Panc1 (cell line): ENCODE measurements around the gene ROCK2.

Experiments used
- POLR2AphosphoS5 ChIP-seq: IDR thresholded peaks from 2 replicates; pipeline ENCODE4 v1.6.1; 2012; ENCODE audit warnings: mild to moderate bottlenecking, low read depth, low read length, moderate library complexity
- SIN3A ChIP-seq: IDR thresholded peaks from 2 replicates; pipeline ENCODE4 v1.6.1; 2012; ENCODE audit warnings: low read depth, mild to moderate bottlenecking, low read length, moderate library complexity, borderline replicate concordance; ENCODE audit not compliant: insufficient read depth
- TF ChIP-seq, protein P1 (sequence below): fragments of 450-650 bp; IDR thresholded peaks from 2 replicates; pipeline ENCODE4 v1.5.1; 2017; ENCODE audit warnings: mild to moderate bottlenecking

DNA sequence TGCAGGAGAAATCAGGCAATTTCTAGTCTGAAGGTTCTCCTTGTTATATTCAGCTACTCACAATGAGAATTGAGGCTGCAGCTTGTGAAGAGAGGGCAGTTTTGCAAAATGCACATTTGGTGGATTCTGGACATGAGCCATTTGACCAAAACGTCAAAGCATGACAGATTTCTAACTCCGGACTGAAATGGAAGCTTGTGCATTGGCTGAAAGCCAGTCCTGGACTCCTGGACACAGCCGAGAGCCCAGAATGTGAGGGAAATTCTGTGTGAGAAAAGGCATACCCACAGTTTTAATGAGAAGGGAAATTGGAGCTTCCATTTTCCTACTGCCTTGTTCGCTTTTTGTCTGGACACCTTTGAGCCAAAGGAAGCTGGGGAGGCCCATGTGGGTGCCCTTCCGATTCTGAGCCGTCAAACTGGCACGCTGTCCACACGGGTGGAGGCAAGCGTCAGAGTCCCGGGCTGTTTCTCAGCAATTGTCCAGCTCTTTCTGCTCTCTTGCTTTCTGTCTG, 23.7 kb upstream of the ROCK2 start:
- TF ChIP-seq, protein P1, sequence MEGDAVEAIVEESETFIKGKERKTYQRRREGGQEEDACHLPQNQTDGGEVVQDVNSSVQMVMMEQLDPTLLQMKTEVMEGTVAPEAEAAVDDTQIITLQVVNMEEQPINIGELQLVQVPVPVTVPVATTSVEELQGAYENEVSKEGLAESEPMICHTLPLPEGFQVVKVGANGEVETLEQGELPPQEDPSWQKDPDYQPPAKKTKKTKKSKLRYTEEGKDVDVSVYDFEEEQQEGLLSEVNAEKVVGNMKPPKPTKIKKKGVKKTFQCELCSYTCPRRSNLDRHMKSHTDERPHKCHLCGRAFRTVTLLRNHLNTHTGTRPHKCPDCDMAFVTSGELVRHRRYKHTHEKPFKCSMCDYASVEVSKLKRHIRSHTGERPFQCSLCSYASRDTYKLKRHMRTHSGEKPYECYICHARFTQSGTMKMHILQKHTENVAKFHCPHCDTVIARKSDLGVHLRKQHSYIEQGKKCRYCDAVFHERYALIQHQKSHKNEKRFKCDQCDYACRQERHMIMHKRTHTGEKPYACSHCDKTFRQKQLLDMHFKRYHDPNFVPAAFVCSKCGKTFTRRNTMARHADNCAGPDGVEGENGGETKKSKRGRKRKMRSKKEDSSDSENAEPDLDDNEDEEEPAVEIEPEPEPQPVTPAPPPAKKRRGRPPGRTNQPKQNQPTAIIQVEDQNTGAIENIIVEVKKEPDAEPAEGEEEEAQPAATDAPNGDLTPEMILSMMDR = no peak
- TF ChIP-seq SIN3A = no peak
- no peak for TF ChIP-seq POLR2AphosphoS5
